AG20443 (cell line): ENCODE measurements around the gene VWA5A.
A peak's percentile ranks its signal among the peaks of the same experiment; 100 is the strongest.
"Not testable (repeated sequence)": the region's sequence is repeated elsewhere in the genome, so short reads cannot be mapped to it uniquely, and the experiment has no call there.

Source experiments
- DNase-seq: peaks from one replicate; pipeline ENCODE4 v3.0.0; 2012; ENCODE audit warnings: low spot score, mixed read lengths

The VWA5A gene

DNA sequence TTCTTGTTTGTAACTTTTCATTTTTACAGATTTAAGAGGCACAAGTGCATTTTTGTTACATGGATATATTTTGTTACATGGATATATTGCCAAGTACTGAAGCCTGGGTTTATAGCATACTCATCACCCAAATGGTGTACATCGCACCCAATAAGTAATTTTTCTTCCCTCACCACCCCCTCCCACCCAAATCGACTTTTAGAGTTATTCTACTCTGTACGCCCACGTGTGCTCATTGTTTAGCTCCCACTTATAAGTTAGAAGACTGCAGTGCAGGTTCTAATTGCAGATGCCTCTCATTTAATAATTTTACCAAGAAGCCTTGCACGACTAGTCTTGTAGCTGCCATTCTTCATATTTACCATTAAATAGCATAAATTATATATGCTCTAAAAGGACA lies 20.5 kb upstream of the VWA5A start:
- no peak for DNase-seq

DNA sequence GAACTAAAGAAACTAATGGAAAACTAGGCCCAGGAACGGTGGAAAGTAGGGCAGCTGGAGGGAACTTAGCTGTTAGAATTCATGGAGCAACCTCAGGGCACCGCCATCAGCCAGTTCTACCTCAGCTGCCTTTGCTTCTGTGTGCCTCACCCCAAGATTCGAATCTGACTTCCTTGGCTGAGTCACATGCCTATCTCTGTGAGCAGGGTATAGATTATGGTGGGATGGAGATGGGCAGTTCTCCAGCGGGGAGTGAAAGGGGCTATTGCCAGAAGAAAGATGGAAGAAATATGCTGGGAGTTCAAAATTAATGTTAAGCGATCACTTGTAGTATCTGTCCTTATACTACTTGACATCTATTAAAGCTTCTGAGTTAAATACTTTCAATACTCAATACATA lies 18.9 kb upstream of the VWA5A start:
- DNase-seq: no peak

GRCh38 chr11:124098141-124098540 lies 17.1 kb upstream of the VWA5A start:
- DNase-seq: no peak

GRCh38 chr11:124101737-124102136 lies 13.5 kb upstream of the VWA5A start:
- DNase-seq: no peak

DNA sequence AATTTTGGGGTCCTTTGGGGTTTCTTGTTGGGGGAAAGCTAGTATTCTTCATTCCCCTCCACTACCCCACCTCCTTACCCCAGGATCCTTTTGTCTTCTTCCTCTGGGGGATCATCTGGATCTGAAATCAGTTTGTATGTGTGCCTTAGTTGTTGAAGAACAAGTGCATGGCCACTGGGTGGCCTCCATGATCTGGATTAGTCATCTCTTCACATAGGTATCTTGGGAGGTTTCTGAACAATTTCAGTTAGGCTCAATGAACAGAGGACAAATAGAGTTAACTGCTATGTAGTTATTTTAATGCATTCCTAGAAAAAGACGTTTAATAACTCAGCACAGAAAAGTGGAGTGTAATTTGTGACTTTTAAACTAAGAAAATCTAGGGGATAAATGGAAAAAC lies 7.1 kb upstream of the VWA5A start:
- DNase-seq: no peak

GRCh38 chr11:124109377-124109776 lies 5.9 kb upstream of the VWA5A start:
- DNase-seq: no peak

GRCh38 chr11:124110201-124110600 lies 5.0 kb upstream of the VWA5A start:
- DNase-seq: no peak

DNA sequence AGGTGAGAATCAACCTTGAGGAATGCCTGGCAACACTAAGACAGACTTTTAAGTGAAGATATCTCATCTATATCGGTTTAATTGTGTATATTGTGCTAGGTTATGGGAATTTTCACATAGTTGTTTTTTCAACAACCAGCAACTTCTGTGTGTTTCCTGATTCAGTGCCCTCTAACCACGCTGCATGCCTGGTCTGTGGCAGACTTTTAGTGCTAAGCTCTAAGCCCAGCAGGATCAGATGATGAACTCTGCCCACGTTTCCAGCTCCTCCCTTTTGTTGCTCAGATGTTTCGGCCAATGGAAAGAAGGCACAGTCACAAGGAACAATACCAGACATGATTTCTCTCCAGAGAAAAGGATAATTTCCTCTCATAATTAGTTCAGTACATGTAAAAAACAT lies 1.4 kb upstream of the VWA5A start:
- peak; percentile 13 for DNase-seq

GRCh38 chr11:124115782-124116616 lies 749 bp downstream of the VWA5A start:
- peak; percentile 16 for DNase-seq

DNA sequence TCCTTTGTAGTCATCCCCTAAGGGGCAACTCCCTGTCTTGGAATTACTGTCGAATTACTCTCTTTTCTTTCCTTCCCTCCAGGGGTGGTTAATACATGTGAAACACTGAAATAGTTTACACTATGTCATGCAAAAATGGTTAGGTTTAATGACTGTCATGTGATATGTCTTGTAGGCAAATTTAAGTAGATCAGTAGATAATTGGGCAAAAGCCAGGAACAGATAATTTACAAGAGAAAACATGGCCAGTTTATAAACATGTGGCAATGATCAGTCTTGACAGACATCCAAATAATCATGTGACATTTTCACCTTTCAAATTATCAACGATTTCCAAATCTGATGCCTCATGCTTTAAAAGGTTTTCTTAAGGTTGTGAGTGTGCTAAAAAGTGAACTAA lies 3.9 kb downstream of the VWA5A start:
- DNase-seq: no peak

GRCh38 chr11:124120891-124121290 lies 5.6 kb downstream of the VWA5A start:
- no peak for DNase-seq

GRCh38 chr11:124122123-124122522 lies 6.9 kb downstream of the VWA5A start:
- no peak for DNase-seq

- no peak for DNase-seq
Measured at GRCh38 chr11:124123622-124124021, 8.4 kb downstream of the VWA5A start.

DNA sequence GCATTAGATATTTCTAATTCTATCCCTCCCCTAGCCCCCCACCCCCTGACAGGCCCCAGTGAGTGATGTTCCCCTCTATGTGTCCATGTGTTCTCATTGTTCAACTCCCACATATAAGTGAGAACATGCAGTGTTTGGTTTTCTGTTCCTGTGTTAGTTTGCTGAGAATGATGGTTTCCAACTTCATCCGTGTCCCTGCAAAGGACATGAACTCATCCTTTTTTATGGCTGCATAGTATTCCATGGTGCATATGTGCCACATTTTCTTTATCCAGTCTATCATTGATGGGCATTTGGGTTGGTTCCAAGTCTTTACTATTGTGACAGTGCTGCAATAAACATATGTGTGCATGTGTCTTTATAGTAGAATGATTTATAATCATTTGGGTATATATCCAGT lies 11.9 kb downstream of the VWA5A start:
- not testable (repeated sequence) for DNase-seq

- DNase-seq: no peak
Measured at GRCh38 chr11:124143034-124143433, 27.8 kb downstream of the VWA5A start.

DNA sequence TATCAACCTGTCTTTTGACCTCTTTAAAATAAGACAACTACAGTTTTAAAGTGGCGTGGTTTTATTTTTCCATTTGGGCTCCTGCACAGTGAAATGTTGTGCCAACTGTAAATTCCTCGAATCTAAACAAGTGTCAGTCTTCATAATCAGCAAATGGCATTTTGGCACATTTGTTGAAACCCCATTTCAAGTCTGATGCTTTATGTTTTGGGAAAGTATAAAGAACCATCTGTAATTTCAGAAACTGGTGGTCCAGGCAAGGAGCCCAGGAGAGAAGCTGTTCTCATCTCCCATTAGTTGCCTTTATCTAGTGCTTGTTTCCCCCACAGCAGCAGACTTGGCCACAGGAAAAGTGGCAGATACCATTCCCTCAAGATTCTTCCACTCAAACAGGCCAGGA lies 32.7 kb downstream of the VWA5A start:
- no peak for DNase-seq

DNA sequence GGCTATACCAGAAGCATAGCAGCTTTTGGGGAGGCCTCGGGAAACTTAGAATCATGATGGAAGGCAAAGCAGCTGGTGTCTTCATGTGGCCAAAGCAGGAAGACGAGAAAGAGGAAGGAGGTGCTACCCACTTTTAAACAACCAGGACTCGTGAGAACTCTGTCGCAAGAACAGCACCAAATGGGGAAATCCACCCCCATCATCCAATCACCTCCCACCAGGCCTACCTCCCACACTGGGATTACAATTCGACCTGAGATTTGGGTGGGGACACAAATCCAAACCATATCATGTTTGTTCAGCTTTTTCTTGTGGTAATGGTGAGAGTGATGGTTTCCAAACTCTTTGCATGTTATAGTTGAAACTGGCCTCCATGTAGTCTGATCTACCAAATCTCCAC lies 35.4 kb downstream of the VWA5A start:
- no peak for DNase-seq

GRCh38 chr11:124152770-124153407 lies 37.6 kb downstream of the VWA5A start:
- DNase-seq: no peak

DNA sequence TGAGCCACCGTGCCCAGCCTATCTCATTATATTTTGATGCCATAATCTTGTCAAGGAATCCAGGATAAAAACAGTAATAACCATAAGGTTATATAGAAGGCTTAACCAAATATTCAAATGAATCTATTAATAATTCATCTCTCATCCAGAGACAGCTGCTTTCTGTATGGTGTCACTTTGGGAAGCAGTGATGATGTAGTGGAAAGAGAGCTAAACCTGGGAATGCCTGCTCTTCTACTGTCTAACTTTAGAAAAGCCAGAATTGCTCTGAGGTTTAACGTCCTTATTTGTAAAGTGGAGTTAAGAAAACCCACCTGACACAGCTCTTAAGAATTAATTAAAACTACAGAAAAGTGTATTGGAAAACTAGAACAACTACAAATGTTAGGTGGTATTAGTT lies 38.6 kb downstream of the VWA5A start:
- DNase-seq: no peak

DNA sequence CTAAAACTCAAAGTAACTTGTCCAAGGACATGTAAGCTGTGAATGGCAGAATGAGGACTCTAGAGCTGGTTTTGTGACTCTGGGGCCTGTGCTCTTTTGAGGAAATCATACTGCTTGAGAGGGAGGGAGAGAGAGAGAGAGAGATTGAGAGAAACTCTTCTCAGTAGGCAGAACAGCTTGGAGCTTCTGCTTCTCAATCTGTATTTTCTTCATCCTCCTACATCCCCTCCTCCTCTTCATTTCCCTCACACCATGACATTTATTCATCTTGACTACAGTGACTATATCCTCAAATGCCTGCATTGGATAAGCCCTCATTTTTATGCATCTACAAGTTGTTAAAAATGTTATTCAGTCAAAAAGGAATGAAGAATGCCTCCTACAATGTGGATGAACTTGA lies 44.2 kb downstream of the VWA5A start:
- no peak for DNase-seq

GRCh38 chr11:124160986-124161385 lies 45.7 kb downstream of the VWA5A start:
- no peak for DNase-seq

DNA sequence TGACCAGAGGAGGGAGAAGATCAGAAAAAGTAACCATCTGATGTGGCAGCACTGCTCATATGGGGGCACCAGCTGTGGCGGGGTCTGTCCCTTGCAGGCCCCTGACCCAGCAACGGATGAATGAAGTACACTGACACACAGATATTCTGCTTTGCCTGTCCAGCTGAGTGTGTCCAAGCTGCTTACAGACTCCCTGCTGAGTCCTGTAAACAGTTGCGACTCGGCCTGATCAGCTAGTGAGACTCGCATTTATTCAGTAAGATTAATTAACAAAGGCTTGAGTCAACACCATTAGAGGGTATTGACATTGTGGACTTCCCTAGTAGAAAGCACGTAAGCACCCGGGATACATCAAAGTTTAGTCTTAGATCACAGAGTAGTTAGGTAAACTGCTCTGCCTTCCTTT lies 52.6 kb downstream of the VWA5A start:
- DNase-seq: no peak

- no peak for DNase-seq
Measured at GRCh38 chr11:124168796-124169195, 53.5 kb downstream of the VWA5A start.

GRCh38 chr11:124170315-124170714 lies 55.1 kb downstream of the VWA5A start:
- DNase-seq: not testable (repeated sequence)
